IPS-18c (cell line): ENCODE results near the gene SLC35D3.
"Not testable (repeated sequence)": the region's sequence is repeated elsewhere in the genome, so short reads cannot be mapped to it uniquely, and the experiment has no call there.

Source experiments
- H3K4me3 ChIP-seq: 2 replicates; pipeline ENCODE4 v1.7.0; 2013; ENCODE audit warnings: low read depth, mild to moderate bottlenecking, low read length, moderate library complexity; ENCODE audit not compliant: insufficient read depth
- H3K9me3 ChIP-seq: one replicate; pipeline ENCODE4 v1.6.1; 2013; ENCODE audit warnings: mild to moderate bottlenecking, low read length, moderate library complexity; ENCODE audit not compliant: control insufficient read depth, insufficient read depth

Gene SLC35D3

GRCh38 chr6:136956590-136957544 lies 34.8 kb downstream of the SLC35D3 start:
- Histone ChIP-seq H3K9me3 (no peaks in the 10 kb centered on the region), H3K4me3 (no peak overlapping the region)

- H3K4me3 ChIP-seq: no peak overlapping the region
- H3K9me3 ChIP-seq: no peaks in the 10 kb centered on the region
Observed at GRCh38 chr6:136958168-136958567, 36.1 kb downstream of the SLC35D3 start.

- Histone ChIP-seq H3K9me3 (no peaks in the 10 kb centered on the region), H3K4me3 (no peak overlapping the region)
Observed at GRCh38 chr6:136959471-136959891, 37.4 kb downstream of the SLC35D3 start.

- not testable (repeated sequence) for H3K9me3 ChIP-seq, H3K4me3 ChIP-seq
Observed at GRCh38 chr6:136959935-136960334, 37.8 kb downstream of the SLC35D3 start.

GRCh38 chr6:136960781-136961180 lies 38.7 kb downstream of the SLC35D3 start:
- Histone ChIP-seq H3K9me3 (no peaks in the 10 kb centered on the region), H3K4me3 (no peak overlapping the region)

GRCh38 chr6:136961848-136962247 lies 39.7 kb downstream of the SLC35D3 start:
- Histone ChIP-seq H3K4me3 (no peak overlapping the region), H3K9me3 (no peaks in the 10 kb centered on the region)

- Histone ChIP-seq H3K9me3 (no peaks in the 10 kb centered on the region), H3K4me3 (no peak overlapping the region)
Observed at GRCh38 chr6:136962661-136963060, 40.6 kb downstream of the SLC35D3 start.

GRCh38 chr6:136963259-136963658 lies 41.2 kb downstream of the SLC35D3 start:
- Histone ChIP-seq H3K9me3 (no peaks in the 10 kb centered on the region), H3K4me3 (no peak overlapping the region)

GRCh38 chr6:136964398-136964797 lies 42.3 kb downstream of the SLC35D3 start:
- no peak overlapping the region for H3K4me3 ChIP-seq
- H3K9me3 ChIP-seq: no peaks in the 10 kb centered on the region

- H3K4me3 ChIP-seq: no peak overlapping the region
Observed at GRCh38 chr6:136967876-136968752, 46.0 kb downstream of the SLC35D3 start.

GRCh38 chr6:136968837-136969236 lies 46.7 kb downstream of the SLC35D3 start:
- H3K4me3 ChIP-seq: no peak overlapping the region

More at GRCh38 chr6:136967876-136968752, 46.0 kb downstream of the SLC35D3 start:
- H3K9me3 ChIP-seq: no peaks in the 10 kb centered on the region

GRCh38 chr6:136969433-136969832 lies 47.3 kb downstream of the SLC35D3 start:
- no peaks in the 10 kb centered on the region for H3K9me3 ChIP-seq
- no peak overlapping the region for H3K4me3 ChIP-seq

More at GRCh38 chr6:136968837-136969236, 46.7 kb downstream of the SLC35D3 start:
- H3K9me3 ChIP-seq: no peaks in the 10 kb centered on the region

GRCh38 chr6:136969930-136970329 lies 47.8 kb downstream of the SLC35D3 start:
- H3K9me3 ChIP-seq: no peaks in the 10 kb centered on the region
- H3K4me3 ChIP-seq: no peak overlapping the region

- Histone ChIP-seq H3K4me3 (no peak overlapping the region), H3K9me3 (no peaks in the 10 kb centered on the region)
Observed at GRCh38 chr6:136971609-136972008, 49.5 kb downstream of the SLC35D3 start.

GRCh38 chr6:136973781-136974180 lies 51.7 kb downstream of the SLC35D3 start:
- H3K9me3 ChIP-seq, H3K4me3 ChIP-seq: not testable (repeated sequence)
